Muscle of leg (tissue), 11 donors: ENCODE results near the gene ARID1A. TPM values are rescaled to one million over a fixed set of nuclear protein-coding genes. Genes with fewer than 3 reads are reported as not detected.
A peak's percentile ranks its signal among the peaks of the same experiment; 100 is the strongest.

ENCODE experiments used
- DNase-seq: peaks from one replicate; pipeline ENCODE4 v3.0.0; 2013
- H3K27ac ChIP-seq: one replicate; pipeline ENCODE4 v1.5.1; 2013; ENCODE audit warnings: mild to moderate bottlenecking, low read length, control low read depth
- H3K27me3 ChIP-seq: one replicate; pipeline ENCODE4 v1.6.1; 2013; ENCODE audit warnings: low read length; ENCODE audit not compliant: control insufficient read depth, insufficient read depth
- H3K36me3 ChIP-seq: one replicate; pipeline ENCODE4 v1.6.1; 2013; ENCODE audit warnings: low read length; ENCODE audit not compliant: control insufficient read depth, insufficient read depth
- H3K4me1 ChIP-seq: one replicate; pipeline ENCODE4 v1.6.1; 2013; ENCODE audit warnings: low read length; ENCODE audit not compliant: control insufficient read depth, insufficient read depth
- H3K4me3 ChIP-seq: one replicate; pipeline ENCODE4 v1.5.1; 2013; ENCODE audit warnings: low read length, control low read depth
- H3K9me3 ChIP-seq: replicated peaks from 2 replicates; pipeline ENCODE4 v1.6.1; 2013; ENCODE audit warnings: low read depth, low read length; ENCODE audit not compliant: control insufficient read depth
- WGBS: methylation state at CpG from one replicate; pipeline ENCODE4 v1.1.5; 2013; ENCODE audit warnings: missing lambda C conversion rate; ENCODE audit not compliant: insufficient coverage; 5-methylcytosine and 5-hydroxymethylcytosine counted together
- polyA plus RNA-seq, 8 donors: library from polyadenylated mRNA; unstranded; fragments of 120-200 nt; gene quantifications; one replicate each; pipeline versions ENCODE4 v1.2.1 to v1.2.3, GENCODE V29; 2013; ENCODE audit warnings: inconsistent platforms in 1 of 8, low replicate concordance in 1 of 8; ENCODE audit not compliant: insufficient read length in 8 of 8, insufficient read depth in 1 of 8
- total RNA-seq: library from RNA; stranded (reverse); fragments of 120-200 nt; gene quantifications from one replicate; pipeline ENCODE4 v1.2.4, GENCODE V29; 2013

ARID1A gene
- total and polyA plus RNA-seq, 9 donors: 22.1 to 63.5 (median 44.6) TPM

DNA sequence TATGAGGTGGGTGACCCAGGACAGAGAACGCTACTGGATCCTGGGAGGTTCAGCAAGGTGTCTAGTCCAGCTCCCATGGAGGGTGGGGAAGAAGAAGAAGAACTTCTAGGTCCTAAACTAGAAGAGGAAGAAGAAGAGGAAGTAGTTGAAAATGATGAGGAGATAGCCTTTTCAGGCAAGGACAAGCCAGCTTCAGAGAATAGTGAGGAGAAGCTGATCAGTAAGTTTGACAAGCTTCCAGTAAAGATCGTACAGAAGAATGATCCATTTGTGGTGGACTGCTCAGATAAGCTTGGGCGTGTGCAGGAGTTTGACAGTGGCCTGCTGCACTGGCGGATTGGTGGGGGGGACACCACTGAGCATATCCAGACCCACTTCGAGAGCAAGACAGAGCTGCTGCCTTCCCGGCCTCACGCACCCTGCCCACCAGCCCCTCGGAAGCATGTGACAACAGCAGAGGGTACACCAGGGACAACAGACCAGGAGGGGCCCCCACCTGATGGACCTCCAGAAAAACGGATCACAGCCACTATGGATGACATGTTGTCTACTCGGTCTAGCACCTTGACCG, 83.4 kb downstream of the ARID1A start:
- Histone ChIP-seq H3K4me1 (peaks cover 5% of the 10 kb centered on the region), H3K9me3 (no peaks in the 10 kb centered on the region), H3K27me3 (no peaks in the 10 kb centered on the region), H3K36me3 (peaks cover 72% of the 10 kb centered on the region), H3K4me3 (no peak overlapping the region), H3K27ac (no peak overlapping the region)
- no peak for DNase-seq
- WGBS: 86% methylated on average over 11 of the region's 11 CpGs

DNA sequence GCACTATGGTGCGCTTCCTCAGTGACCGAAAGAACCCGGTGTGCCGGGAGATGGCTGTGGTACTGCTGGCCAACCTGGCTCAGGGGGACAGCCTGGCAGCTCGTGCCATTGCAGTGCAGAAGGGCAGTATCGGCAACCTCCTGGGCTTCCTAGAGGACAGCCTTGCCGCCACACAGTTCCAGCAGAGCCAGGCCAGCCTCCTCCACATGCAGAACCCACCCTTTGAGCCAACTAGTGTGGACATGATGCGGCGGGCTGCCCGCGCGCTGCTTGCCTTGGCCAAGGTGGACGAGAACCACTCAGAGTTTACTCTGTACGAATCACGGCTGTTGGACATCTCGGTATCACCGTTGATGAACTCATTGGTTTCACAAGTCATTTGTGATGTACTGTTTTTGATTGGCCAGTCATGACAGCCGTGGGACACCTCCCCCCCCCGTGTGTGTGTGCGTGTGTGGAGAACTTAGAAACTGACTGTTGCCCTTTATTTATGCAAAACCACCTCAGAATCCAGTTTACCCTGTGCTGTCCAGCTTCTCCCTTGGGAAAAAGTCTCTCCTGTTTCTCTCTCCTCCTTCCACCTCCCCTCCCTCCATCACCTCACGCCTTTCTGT, 84.6 kb downstream of the ARID1A start:
- DNase-seq: no peak
- 90% methylated on average over 18 of the region's 21 CpGs for WGBS
- Histone ChIP-seq H3K27me3 (no peaks in the 10 kb centered on the region), H3K9me3 (no peaks in the 10 kb centered on the region), H3K27ac (no peak overlapping the region), H3K4me1 (peaks cover 13% of the 10 kb centered on the region), H3K36me3 (peaks cover 61% of the 10 kb centered on the region), H3K4me3 (no peak overlapping the region)

DNA sequence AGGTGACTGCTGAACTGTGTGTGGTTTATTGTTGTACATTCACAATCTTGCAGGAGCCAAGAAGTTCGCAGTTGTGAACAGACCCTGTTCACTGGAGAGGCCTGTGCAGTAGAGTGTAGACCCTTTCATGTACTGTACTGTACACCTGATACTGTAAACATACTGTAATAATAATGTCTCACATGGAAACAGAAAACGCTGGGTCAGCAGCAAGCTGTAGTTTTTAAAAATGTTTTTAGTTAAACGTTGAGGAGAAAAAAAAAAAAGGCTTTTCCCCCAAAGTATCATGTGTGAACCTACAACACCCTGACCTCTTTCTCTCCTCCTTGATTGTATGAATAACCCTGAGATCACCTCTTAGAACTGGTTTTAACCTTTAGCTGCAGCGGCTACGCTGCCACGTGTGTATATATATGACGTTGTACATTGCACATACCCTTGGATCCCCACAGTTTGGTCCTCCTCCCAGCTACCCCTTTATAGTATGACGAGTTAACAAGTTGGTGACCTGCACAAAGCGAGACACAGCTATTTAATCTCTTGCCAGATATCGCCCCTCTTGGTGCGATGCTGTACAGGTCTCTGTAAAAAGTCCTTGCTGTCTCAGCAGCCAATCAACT, 85.5 kb downstream of the ARID1A start:
- H3K36me3 ChIP-seq: peaks cover 54% of the 10 kb centered on the region
- no peak overlapping the region for H3K4me3 ChIP-seq
- H3K4me1 ChIP-seq: peaks cover 21% of the 10 kb centered on the region
- no peak for DNase-seq
- H3K27ac ChIP-seq: no peak overlapping the region
- H3K9me3 ChIP-seq: no peaks in the 10 kb centered on the region
- H3K27me3 ChIP-seq: no peaks in the 10 kb centered on the region
- 83% methylated on average over 1 of the region's 11 CpGs for WGBS

DNA sequence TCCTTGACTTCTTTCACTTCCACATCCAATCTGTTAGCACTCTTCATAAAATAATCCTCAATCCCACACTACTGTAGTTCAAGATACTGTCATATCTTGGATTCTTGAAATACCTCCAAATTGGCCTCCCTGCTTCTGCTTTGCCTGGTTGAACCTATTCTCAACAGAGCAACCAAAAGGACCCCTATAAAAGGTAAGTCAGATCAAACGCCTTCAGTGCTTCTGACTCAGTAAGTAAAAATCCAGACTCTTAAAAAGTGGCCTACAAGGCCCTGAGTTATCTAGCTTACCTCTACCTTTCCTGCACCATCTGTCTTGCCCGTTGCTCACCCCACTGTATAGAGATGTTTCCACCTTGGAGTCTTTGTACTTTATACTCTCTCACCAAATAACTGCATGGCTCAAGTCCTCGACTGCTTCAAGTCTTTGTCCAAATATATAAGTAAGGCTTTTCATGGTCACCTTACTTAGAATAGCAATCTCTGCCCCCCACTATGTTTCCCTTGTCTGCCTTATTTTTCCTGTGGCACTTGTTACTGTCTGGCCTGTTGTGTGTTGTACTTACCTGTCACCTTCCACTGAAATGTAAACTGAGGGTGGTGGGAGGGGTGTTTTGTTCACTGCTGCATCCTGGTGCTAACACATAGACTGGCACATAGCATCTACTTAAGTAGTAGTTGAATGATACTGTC, 86.9 kb downstream of the ARID1A start:
- H3K36me3 ChIP-seq: peaks cover 42% of the 10 kb centered on the region
- WGBS: no CpG with 5 or more reads among the region's 3 CpGs
- DNase-seq: no peak

DNA sequence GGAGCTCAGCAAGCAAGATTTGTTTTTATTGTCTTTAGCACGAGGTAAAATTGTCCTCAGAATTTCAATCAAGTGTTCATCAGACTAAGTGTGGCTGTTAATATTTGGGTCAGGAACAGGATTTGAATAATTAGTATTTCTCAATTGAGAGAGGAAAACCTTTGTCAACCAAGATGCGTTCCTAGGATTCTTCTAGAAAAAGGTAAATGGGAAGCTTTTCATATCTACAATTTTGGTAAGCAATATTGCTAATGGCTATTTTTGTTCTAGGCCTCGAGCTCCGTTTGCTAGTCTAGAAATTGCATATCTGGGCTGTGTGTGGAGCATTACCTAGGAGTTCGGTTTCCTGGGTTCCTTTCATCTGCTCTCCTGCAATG, 87.8 kb downstream of the ARID1A start:
- Histone ChIP-seq H3K9me3 (no peaks in the 10 kb centered on the region), H3K27ac (no peak overlapping the region), H3K27me3 (no peaks in the 10 kb centered on the region), H3K36me3 (peaks cover 34% of the 10 kb centered on the region), H3K4me3 (no peak overlapping the region), H3K4me1 (peaks cover 38% of the 10 kb centered on the region)
- 100% methylated on average over 1 of the region's 5 CpGs for WGBS
- no peak for DNase-seq

More for the DNA sequence above, 86.9 kb downstream of the ARID1A start:
- Histone ChIP-seq H3K27ac (no peak overlapping the region), H3K9me3 (no peaks in the 10 kb centered on the region), H3K4me3 (no peak overlapping the region), H3K27me3 (no peaks in the 10 kb centered on the region), H3K4me1 (peaks cover 33% of the 10 kb centered on the region)

DNA sequence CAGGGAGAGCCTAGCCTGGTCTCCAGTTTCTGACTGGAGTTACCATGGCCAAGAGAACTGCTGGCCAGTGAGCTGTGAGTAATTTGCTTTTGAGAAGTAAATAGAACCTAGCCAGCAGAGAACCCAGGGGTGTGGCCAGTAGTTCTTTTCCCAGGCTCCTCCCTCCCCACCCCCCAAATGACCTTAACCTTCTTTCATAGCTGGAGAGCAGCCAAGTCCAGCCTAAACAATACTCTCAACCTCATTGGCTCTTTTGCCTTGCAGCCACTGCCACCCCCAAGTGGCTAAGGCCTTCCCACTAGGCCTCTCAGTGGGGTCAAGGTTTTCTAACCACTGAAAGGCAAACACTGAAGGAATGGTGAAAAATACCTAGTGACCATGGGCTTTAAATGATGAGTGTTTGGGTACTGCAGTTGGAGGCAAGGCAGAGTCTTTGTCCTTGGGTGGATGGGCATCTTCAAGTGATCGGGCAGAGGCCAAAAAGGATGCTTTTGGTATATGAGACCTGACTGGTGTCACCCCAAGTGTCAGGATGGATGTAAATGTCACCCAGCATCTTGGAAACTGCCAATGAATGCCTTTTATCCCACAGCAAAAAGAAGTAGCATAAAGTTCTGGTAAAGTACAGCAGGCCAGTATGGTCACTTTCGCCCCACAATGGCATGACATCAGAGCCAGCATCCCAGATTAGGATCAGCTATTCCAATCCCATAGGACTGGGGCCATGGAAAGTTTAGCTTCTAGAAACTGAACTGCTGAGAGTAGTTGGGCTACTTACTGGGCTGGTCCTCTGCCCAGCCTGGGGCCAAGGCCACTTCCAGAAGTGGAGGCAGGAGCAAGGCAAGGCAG, 88.4 kb downstream of the ARID1A start:
- H3K27me3 ChIP-seq: no peaks in the 10 kb centered on the region
- no CpG with 5 or more reads among the region's 2 CpGs for WGBS
- no peaks in the 10 kb centered on the region for H3K9me3 ChIP-seq
- peaks cover 27% of the 10 kb centered on the region for H3K36me3 ChIP-seq
- H3K4me1 ChIP-seq: peaks cover 45% of the 10 kb centered on the region
- H3K27ac ChIP-seq: no peak overlapping the region
- DNase-seq: peak; percentile 53
- H3K4me3 ChIP-seq: no peak overlapping the region

DNA sequence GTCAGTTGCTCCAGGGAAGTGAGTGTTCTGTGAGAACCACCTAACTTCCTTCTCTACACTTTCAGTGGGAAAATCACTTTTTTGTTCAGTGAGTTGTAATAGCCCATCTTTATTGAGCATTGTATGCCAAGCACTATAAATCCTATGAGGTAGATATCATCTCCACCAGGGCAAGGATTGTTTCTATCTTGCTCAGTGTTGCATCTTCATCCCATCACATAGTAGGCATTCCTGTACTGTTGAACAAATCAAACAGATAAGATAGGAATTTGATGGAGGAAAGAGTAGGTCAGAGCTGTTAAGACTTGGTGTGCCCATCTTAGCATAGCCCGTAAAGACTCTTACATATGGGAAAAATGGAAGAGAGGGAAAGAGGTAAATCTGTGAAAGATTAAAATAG, 89.1 kb downstream of the ARID1A start:
- WGBS: 88% methylated on average over 1 of the region's 1 CpG
- Histone ChIP-seq H3K4me3 (no peak overlapping the region), H3K4me1 (peaks cover 45% of the 10 kb centered on the region), H3K36me3 (peaks cover 21% of the 10 kb centered on the region), H3K27me3 (no peaks in the 10 kb centered on the region), H3K9me3 (no peaks in the 10 kb centered on the region), H3K27ac (peak overlapping the region; percentile 99)
- DNase-seq: no peak

DNA sequence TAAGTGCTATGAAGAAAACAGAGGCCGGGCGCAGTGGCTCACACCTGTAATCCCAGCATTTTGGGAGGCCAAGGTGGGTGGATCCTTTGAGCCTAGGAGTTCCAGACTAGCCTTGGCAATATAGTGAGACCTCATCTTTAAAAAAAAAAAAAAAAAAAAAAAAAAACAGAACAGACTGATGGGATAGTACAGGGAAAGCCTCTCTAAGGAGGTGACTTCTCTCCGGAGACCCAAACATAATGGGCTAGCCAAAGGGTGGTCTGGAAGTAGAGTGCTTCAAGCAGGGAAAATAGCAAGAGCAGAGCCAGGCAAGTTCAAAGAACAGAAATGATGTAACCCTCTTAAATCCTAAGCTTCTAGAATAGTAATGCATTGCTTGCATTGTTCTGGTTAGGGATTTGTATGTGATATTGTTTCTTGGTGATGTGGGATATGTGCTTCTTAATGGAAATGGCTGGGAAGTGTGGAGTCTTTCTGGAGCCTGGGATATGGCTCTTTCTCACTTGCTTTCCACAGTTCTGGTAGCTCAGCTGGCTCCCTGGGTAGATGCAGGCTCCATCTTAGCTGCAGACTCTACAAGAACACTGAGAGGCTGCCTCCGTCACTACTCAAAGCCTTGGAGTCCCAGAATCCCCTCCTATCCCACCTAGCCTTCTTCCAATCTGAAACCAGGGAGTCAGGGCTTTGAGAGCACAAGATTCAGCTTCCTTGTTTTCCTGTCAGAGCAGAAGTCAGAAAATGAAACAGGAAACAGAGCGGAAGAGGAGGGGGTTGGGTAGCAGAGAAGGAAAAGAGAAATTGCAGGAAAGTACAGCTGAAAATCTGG, 90.0 kb downstream of the ARID1A start:
- peaks cover 15% of the 10 kb centered on the region for H3K36me3 ChIP-seq
- H3K27ac ChIP-seq: peak overlapping the region; percentile 99
- WGBS: 68% methylated on average over 3 of the region's 5 CpGs
- no peak overlapping the region for H3K4me3 ChIP-seq
- no peaks in the 10 kb centered on the region for H3K27me3 ChIP-seq
- no peaks in the 10 kb centered on the region for H3K9me3 ChIP-seq
- H3K4me1 ChIP-seq: peaks cover 48% of the 10 kb centered on the region
- peak; percentile 85 for DNase-seq
